ENCODE results near the gene OSBP.
"Not testable (repeated sequence)": the region's sequence is repeated elsewhere in the genome, so short reads cannot be mapped to it uniquely, and the experiment has no call there.

OSBP gene

GRCh38 chr11:59615637-59616395, at the start of gene OSBP:
Gene OSBP (minus strand): TSS chr11:59615774. CDS start chr11:59615664, 110 bp downstream.
- peak; percentile 100 for DNase-seq (ENCODE audit: low spot score)

GRCh38 chr11:59660621-59661020, 45.0 kb upstream of the OSBP start:
- no peak for DNase-seq (ENCODE audit: low spot score)

- no peak for DNase-seq (ENCODE audit: low spot score)
Observed at GRCh38 chr11:59659981-59660380, 44.4 kb upstream of the OSBP start.

- DNase-seq (ENCODE audit: low spot score) = no peak
Observed at GRCh38 chr11:59658036-59658435, 42.5 kb upstream of the OSBP start.

- DNase-seq (ENCODE audit: low spot score) = no peak
Observed at GRCh38 chr11:59654893-59655292, 39.3 kb upstream of the OSBP start.

- DNase-seq (ENCODE audit: low spot score) = no peak
Observed at GRCh38 chr11:59647245-59647980, 31.8 kb upstream of the OSBP start.

- DNase-seq (ENCODE audit: low spot score) = no peak
Observed at GRCh38 chr11:59644528-59644927, 29.0 kb upstream of the OSBP start.

GRCh38 chr11:59643390-59643789, 27.8 kb upstream of the OSBP start:
- no peak for DNase-seq (ENCODE audit: low spot score)

- no peak for DNase-seq (ENCODE audit: low spot score)
Observed at GRCh38 chr11:59641156-59641555, 25.6 kb upstream of the OSBP start.

GRCh38 chr11:59630493-59630892, 14.9 kb upstream of the OSBP start:
- DNase-seq (ENCODE audit: low spot score) = no peak

GRCh38 chr11:59629996-59630395, 14.4 kb upstream of the OSBP start:
- no peak for DNase-seq (ENCODE audit: low spot score)

GRCh38 chr11:59626969-59627368, 11.4 kb upstream of the OSBP start:
- not testable (repeated sequence) for DNase-seq (ENCODE audit: low spot score)

- DNase-seq (ENCODE audit: low spot score) = no peak
Observed at GRCh38 chr11:59625703-59626102, 10.1 kb upstream of the OSBP start.

- DNase-seq (ENCODE audit: low spot score) = no peak
Observed at GRCh38 chr11:59617876-59618275, 2.3 kb upstream of the OSBP start.

GRCh38 chr11:59616396-59616982, 915 bp upstream of the OSBP start:
- DNase-seq (ENCODE audit: low spot score) = no peak

GRCh38 chr11:59615120-59615636, 396 bp downstream of the OSBP start:
- peak; percentile 52 for DNase-seq (ENCODE audit: low spot score)

GRCh38 chr11:59614277-59615119, 1.1 kb downstream of the OSBP start:
- peak; percentile 10 for DNase-seq (ENCODE audit: low spot score)

GRCh38 chr11:59611570-59612565, 3.7 kb downstream of the OSBP start:
- DNase-seq (ENCODE audit: low spot score) = peak; percentile 4

- DNase-seq (ENCODE audit: low spot score) = no peak
Observed at GRCh38 chr11:59610289-59610688, 5.3 kb downstream of the OSBP start.

GRCh38 chr11:59607703-59608454, 7.7 kb downstream of the OSBP start:
- no peak for DNase-seq (ENCODE audit: low spot score)
